HS-27A (cell line): ENCODE data around the gene ARHGAP26.

Experiments
- DNase-seq: peaks from one replicate; pipeline ENCODE4 v3.0.0-alpha.2; 2012; ENCODE audit warnings: low read depth, missing footprints

ARHGAP26 gene, protein sequence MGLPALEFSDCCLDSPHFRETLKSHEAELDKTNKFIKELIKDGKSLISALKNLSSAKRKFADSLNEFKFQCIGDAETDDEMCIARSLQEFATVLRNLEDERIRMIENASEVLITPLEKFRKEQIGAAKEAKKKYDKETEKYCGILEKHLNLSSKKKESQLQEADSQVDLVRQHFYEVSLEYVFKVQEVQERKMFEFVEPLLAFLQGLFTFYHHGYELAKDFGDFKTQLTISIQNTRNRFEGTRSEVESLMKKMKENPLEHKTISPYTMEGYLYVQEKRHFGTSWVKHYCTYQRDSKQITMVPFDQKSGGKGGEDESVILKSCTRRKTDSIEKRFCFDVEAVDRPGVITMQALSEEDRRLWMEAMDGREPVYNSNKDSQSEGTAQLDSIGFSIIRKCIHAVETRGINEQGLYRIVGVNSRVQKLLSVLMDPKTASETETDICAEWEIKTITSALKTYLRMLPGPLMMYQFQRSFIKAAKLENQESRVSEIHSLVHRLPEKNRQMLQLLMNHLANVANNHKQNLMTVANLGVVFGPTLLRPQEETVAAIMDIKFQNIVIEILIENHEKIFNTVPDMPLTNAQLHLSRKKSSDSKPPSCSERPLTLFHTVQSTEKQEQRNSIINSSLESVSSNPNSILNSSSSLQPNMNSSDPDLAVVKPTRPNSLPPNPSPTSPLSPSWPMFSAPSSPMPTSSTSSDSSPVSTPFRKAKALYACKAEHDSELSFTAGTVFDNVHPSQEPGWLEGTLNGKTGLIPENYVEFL

DNA sequence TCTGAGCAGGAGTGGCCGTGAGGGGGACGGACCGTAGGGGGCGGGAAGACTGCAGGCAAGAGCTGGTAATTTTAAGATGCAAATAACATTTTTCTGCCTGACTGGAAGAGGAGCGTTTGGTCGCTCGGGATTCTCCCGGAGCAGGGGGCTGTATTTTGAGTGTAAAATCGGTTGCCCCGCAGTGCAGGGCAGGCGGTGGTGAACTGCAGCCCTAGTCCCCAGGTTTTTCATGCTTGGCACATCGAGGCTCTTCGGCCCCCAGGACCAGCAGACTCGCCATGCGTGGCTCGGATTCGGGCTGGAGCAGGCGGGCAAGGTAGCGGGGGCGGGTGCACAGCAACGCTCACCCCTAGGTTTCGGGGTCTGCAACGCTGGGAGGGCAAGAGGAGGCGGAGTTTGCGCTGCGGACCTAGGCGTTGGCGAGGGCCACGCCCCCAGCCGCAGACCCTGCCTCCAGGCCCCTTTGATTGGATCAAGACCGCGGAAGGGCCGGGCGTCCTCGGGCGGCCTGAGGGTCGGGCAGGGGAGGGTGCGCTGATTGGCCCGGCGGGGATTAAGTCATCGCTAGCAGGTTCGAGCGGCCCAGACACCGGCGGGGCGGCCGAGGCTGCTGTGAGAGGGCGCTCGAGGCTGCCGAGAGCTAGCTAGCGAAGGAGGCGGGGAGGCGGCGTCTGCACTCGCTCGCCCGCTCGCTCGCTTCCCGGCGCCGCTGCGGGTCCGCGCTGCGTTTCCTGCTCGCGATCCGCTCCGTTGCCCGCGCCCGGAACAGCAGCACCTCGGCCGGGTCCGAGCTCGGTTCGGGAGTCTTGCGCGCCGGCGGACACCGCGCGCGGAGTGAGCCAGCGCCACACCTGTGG is at the start of gene ARHGAP26:
Gene ARHGAP26 (plus strand): TSS at position 585 of the 857 bp plus-strand sequence. CDS start 385 bp downstream, outside the sequence.
- peak; percentile 63 for DNase-seq

DNA sequence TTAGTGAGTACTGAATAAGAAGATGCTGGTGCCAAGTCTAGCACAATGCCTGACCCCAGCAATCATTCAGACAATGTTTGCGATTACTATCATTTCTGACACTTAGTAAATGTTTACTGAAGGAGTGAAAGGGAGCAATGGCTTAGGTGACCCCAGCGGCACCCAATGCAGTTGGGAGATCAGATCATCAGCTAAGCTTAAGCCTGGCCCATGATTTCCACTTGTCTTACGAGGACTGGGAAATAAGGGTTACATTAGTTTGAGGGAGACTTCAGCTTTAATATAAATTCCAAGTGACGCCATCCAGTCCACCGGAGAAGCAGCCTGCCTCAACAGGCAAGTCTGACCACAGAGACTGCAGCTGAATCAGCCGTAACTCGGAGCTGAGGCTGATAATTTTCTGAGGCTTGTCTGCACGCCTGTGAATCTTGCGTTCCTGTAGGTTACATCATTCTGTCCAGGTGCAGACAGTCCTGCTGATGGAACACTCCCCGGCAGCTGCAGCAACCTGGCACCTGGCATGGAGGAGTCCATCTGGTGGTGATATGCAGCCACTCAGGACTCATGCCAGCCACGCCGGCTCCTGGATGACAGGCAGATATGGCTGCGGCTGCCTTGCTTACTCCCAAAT is 49.4 kb upstream of the ARHGAP26 start:
- DNase-seq: no peak

DNA sequence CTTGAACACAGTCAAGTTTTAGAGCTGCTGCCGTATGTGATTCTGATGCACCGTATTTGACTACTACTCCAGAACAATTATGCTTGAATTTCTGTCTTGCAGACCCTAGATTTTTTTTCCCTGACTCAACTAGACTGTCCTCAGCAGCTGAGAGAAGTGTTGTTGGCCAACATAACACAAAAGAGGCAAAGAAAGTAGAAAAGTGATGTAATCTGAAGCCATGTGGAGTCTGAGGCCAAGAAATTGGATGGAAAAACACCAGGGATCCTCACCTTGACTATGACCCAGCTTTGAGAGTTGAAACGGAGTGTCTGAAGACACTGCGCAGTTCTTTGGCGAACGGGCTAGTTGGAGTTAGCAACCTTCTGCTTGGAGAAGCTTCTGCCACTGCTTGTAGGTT is 48.0 kb upstream of the ARHGAP26 start:
- no peak for DNase-seq

DNA sequence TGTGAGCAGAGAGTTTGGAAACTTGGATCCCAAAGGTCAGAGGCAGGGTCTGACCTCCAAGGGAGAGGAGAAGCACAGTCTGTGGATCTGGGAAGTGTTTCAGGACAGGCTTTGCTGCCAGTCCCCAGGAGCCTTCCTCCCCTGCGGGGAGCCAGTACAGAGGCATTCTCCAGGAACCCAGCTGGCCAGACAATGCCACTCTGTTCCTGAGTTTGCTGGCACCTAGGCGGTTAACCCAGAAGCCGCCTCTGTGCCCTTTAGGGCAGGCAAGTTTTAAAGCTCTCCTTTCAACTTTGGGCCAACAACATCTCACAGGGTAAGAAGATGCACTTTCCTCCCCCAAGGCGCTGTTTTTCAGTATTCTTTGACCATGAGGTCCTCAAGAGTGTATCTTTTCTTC is 47.3 kb upstream of the ARHGAP26 start:
- DNase-seq: no peak

DNA sequence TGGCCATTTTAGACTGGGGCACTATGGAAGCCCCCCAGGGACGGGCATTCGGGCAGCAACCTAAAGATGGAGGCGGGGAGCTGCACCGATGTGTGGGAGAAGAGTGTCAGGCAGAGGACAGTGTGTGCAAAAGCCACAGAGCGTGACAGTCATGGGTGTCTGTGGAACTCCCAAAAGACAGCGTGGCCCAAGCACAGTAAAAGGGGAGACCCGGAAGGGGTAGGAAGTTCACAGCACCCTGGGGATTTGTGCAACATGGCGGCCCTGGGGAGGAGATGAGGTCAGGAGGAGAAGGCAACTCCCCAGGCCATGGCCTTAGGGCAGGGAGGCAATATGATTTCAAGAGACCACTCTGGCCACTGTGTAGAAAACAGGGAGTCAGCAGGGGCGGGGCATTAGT is 45.4 kb upstream of the ARHGAP26 start:
- no peak for DNase-seq

DNA sequence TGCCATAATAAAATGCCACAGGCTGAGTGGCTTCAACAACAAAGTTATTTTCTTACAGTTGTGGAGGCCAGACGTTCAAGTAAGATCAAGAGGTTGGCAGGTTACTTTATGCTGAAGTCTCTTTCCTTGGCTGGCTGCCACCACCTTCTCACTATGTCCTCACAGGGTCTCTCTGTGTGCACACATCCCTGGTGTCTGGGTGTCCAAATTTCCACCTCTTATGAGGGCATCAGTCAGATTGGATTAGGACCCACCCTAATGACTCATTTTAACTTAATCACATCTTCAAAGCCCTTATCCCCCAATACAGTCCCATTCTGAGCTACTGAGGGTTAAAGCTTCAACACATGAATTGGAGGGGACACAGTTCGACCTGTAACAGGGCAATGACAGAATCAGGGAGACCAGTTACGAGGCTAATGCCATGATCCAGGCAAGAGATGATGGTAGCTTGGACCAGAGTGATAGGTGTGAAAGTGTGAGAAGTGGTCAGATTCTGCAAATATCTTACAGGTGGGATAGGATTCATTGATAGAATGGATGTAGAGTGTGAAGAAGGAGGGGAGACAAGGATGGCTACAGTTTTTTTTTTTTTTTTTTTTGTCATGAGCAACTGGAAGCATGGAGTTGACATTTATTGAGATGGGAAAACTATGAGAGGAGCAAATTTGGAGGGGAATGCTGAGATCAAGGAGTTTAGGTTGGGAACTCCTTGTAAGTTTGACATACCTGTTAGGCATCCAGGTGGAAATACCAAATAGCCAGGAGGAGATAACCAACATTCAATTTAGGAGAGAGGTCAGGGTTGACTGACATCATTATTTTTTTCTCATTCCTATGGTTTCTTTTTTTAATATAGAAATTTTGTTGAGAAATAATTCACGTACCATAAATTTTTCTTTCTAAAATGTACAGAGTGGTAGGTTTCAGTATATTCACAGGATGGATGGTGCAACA is 44.7 kb upstream of the ARHGAP26 start:
- peak; percentile 23 for DNase-seq

DNA sequence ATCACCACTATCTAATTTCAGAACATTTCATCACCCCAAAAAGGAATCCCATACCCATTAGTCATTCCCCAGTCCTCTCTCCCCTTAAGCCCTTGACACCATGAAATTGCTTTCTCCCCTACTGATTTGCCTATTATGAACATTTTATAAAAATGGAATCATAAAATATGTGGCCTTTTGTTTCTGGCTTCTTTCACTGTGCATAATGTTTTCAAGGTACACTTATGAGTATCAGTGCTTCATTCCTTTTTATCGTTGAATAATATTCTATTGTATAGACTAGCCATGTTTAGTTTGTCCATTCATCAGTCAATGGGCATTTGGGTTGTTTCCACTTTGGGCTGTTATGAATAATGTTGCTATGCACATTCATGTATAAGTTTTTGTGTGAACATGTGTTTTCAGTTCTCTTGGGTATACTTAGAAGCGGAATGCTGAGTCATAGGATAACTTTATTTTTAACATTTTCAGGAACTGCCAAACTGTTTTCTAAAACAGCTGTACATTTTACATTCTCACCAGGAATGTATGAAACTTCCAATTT is 43.9 kb upstream of the ARHGAP26 start:
- peak; percentile 69 for DNase-seq

DNA sequence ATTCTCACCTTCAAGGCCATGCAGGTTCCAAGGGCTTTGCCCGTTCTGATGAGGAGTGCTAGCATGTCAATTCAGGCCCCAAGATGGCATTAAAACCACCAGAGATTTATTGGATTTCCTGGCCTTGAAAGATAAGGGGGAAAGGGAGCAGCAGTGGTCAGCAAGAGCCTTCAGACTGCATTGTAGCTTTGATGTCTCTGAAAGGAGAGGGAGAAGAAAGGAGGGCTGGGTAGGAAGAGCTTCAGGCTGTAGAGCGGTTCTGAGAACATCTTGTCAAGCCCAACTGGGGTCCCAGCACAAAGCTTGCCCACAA is 42.5 kb upstream of the ARHGAP26 start:
- no peak for DNase-seq

DNA sequence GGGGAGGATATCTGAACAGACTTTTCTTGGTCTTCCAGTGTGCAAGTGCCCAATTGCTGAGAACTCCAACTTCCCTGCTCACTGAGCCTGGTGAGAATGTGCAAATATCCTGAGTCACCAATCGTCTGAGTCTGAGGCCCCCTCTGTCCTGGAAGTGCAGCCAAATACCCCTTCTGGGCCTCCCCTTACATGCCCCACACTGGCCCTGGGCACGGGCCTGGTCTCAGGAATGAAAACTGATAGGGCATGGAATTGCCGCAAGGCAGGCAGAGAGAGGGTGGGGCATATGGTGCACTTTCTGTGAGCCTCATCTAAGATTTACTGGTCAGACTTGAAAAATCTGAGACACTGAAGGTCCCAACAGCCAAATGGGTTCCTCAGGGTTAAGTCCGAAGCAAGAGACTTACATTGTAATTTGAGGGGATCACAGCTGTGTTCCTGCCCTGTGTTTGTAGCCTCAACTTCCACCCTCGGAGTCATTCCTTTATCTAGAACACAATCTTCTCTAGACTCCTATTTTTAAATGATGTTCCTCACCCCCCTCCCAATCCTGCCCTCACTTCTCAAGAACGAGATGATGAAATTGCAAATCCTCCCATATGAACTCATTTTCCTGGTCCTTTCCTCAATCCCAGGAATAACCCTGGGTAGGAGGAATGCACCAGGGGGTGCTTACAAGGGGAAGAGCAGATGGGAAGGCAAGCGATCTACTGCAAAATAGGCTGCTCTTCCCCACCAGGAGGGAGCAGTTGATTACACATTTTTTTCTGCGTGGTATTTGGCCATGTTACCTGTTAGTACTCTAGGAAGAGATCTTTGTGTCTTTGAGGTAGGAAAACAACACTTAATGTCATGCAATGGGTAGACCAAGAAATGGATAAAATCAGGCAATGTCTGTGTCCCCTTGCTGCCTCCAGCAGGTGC is 34.6 kb upstream of the ARHGAP26 start:
- DNase-seq: no peak

DNA sequence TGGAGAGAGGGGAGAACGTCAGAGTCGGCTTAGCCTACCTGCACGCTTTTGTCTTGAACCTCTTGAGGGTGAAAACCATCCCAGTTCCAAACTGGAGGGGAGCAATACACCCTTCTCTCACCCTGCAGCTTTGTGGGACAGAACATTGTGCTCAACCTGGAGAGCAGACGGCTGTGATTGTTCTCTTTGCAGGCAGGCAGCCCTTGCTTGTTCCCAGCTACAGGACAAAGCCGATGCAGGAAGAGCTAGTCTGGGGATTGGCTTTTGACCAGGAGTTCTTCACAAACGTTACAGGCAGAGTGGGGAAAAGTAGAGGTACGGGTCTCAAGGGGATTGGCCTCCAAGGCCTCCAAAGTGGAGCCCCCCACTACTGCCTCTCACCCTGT is 33.9 kb upstream of the ARHGAP26 start:
- DNase-seq: no peak

DNA sequence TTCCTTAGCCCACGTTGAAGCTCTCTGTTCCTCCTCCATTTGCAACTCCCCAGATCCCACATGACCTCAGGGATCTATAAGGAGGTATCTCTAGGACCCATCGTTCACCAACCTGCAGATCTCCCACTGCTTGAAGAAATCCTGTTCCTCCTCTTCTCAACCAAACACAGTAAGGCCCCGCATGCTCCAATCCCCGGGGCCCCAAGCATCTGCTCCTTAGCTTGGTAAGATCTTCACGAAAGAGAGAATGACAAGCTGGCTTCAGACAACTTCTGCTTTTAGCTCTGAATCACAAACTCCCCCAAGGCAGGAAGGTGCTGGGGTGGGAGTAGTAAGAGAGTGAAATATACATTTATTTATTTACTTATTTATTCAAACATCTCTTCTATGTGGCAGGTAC is 33.0 kb upstream of the ARHGAP26 start:
- no peak for DNase-seq

DNA sequence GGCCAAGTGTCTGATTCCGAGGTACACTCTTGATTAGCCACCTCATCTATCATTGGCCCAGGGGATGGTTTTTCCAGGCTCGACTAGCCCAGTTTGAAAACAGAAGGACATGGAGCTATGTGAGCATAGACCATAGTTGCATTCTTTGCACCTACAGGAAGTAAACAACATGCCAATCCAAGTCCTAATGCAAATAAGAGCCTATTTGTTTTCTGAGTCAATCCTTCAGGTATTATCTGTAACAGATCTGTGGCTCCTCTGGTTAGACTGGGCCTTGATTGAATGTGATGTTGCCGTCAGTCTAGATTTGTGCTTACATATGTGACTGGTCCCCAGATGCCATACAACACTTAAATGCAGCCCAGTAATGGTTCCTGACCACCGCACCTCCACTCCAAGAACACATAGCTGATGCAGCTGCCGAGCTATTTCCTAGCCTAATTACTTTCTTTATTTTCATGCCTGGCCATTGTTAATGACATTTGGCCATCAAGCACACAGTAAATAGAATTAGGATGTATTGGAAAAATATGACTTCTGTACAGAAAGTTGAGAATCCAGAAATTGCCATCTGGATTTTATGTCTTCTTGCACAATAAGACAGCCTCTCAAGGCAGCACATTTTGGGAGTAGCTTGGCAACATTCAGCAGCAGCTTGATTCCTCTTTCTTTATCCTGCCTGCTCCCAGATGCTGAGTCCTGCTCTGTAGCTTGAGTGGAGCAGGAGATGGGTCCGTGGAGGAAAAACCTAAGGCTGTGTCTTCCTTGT is 29.5 kb upstream of the ARHGAP26 start:
- DNase-seq: no peak

DNA sequence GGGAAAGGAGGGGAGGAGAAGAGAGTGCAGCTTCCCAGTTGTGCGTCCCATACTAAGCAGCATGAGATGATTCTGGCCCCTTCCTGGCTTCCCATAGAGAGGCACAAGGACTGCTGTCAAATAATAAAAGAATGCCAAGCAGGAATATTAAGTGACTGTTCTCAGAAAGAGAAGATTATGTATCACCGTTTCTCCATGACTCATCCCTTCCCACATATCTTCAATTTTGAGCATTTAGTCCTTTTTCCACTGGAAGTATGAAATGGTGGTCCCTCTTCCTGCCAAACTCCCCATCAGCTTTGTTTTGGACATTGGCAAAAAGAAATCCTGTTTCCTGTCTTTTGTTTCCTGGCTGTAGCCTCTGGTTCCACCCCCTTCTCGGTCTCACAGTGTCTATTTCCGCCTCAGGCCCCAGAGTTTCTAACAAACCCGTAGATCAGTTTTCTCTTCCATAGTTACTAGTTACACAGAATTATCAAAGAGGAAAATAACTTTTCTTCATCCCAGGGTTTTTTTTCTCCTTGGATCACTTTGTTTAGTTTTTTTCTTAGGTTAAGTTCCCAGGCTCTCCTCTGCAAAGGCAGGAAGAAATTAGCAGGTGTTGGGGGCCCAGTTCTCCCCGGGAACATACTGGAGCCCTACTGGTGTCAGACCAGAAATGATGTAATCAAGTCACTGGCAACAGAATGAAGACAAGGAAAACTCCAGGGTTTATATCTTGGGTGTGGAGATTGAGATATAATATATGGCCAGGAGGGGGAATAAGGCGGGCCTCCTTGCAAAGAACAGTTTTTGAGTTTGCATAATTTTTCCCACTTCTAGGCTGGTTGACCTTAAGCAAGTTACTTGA is 26.4 kb upstream of the ARHGAP26 start:
- DNase-seq: no peak

DNA sequence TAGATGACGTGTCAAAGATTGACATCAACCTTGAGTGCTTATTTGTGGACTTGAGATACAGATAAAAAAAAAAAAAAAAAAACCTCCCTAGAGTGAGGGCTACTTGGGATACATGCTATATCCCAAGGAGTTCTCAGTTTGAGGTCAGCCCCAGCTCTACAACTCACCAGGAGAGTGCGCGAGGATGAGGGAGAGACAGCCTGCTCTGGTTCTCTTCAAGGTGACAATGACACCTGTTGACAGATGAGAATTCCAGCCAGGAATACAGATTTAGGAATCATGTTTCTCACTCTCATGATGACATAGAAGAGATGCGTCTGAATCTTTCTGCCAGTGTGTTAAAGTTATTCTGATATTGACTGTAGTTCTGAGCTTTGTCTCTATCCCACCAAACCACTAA is 24.9 kb upstream of the ARHGAP26 start:
- no peak for DNase-seq

DNA sequence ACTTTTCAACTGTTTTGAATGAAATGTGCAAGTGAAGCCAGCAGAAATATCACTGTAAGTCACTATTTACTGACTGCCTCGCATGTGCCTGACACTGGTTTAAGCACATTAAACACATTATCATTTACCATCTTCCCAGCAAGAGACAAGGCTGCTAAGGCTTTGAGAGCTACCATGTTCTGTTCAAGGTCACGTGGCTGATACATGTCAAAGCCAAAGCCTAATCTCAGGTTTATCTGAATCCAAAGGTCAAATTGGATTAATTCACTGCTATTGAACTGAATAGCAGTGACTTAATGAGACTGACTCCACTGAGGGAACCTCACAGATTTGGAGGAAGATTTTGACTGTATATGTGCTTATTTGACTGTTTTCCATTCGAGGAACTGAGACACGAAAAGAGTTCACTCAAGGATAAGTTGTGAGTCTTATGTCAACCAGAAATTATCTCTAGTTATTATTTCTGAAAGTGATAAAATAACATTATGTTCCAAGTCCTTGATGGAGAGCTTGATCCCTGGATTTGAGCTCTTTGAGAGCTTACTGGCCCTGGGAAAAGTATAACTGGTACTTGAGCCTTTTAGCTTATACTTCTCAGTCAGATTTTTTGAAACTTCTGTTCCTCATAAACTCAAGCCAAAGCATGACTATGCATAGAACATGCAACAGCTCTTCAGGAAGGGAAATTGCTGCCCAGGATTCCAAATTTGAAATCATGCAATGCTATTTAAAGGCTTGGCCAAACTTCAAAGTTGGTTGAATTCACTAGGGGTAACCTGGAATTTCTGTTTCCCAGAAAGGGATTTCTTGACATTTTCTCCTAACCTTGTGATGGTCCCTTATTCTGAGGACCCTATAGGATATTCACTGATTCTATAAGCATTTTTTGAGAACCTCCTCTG is 23.4 kb upstream of the ARHGAP26 start:
- no peak for DNase-seq

DNA sequence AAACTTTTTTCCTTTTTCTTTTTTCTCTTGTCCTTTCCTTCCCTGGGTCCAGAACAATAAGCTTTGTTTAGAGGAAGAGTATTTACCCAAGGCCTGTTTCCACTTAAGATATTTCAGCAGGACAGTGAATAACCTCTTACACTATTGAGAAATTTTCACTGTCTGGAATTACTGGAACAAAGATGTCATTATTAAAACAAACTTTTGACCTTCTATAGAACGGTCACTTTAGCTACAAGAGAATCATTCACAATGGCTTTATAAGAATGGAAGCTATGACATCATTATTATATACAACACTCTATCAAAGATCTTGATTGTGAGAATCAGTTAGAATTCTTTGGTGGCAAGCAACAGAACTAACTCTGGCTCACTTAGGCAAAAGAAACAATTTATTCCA is 22.0 kb upstream of the ARHGAP26 start:
- no peak for DNase-seq
